GM20431 (cell line): ENCODE data around the gene CTSS.
"Not testable (repeated sequence)": the region's sequence is repeated elsewhere in the genome, so short reads cannot be mapped to it uniquely, and the experiment has no call there.

Source experiments
- in situ Hi-C: fragments of 300-500 bp; cut with MseI, MboI; formaldehyde crosslinking; loops from one replicate; pipeline ENCODE4 v1.15.0; 2020; ENCODE audit warnings: low sequenced_read_pairs; ENCODE audit not compliant: unreplicated experiment

Gene CTSS

DNA sequence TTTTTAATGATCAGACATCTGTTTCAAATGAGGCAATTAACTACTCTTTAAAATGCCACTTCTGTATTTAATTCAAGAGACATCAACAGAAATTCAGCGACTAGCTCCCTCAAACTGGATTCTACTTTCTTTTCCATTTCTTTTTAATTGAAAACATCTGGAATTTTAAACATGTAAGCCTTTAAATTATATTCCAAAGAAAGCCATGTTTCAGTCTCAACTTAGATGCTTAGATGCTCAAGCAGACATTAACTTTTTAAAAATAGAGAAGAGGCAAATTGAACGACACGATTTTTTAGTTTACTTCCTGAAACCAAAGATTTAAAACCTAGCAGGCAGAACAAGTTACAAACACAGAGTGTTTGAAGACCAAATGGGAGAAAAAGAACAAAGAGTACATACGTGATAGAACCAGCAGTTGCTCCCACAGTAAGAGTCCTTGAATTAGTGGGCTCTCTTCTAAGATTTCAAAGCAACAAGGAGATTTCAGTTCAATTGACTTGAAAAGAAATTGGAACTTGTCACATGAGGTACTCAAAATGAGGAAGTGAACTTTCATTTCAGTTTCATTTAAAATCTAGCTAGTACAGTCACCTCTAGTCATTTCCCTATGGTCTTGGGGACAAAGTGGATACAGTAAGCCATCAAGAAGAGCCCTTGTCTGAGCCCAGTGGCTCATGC, at the start of gene CTSS:
Gene CTSS, minus strand, starts transcription at position 483 of the 681 bp plus-strand sequence. CDS start 1,015 bp downstream, outside the sequence.
- in situ Hi-C loops = no loop called here

DNA sequence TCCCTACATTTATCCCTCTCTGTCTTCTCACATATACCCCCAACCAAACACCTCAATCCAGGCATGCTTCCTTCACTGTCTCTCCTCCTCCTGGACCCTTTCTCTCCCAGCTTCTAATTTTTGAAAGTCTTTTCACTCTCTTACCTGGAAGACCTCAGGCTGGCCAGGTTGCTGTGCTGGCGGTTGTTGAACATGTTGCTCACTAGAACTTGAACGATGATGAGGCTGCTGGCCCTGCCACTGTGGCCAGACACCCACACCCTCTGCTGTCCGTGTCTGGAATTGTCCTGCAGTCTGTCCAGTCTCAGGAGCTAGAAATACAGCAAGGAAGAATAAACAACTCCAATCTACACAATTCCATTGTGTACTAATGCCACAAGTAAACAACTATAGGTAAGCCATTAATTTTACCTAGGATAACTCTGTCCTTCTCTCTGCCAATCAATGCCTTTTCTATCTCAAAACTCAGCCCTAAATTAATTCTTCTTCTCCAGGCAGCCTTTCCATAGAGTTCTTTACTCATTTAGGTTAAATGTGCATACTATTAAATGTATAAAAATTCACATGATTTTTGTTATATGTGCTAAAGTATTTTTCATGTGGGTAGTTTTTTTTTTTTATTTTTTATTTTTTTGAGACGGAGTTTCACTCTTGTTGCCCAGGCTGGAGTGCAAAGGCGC, 47.6 kb upstream of the CTSS start:
- in situ Hi-C loops = no loop called here

GRCh38 chr1:150810958-150811659, 45.5 kb upstream of the CTSS start:
- in situ Hi-C loops = no loop called here

GRCh38 chr1:150809651-150810050, 44.1 kb upstream of the CTSS start:
- in situ Hi-C loops = no loop called here

- in situ Hi-C loops = no loop called here
These were observed 43.3 kb upstream of the CTSS start for GRCh38 chr1:150808846-150809245.

- in situ Hi-C loops = no loop called here
These were observed 42.5 kb upstream of the CTSS start, which contains the start of gene CTSK for GRCh38 chr1:150808121-150808520. TSS of gene CTSK (minus strand) at chr1:150808260. CDS start at chr1:150806805, 1,455 bp downstream.

GRCh38 chr1:150807249-150808023, 41.9 kb upstream of the CTSS start:
- in situ Hi-C loops = no loop called here

GRCh38 chr1:150805899-150806298, 40.3 kb upstream of the CTSS start:
- in situ Hi-C loops = no loop called here

DNA sequence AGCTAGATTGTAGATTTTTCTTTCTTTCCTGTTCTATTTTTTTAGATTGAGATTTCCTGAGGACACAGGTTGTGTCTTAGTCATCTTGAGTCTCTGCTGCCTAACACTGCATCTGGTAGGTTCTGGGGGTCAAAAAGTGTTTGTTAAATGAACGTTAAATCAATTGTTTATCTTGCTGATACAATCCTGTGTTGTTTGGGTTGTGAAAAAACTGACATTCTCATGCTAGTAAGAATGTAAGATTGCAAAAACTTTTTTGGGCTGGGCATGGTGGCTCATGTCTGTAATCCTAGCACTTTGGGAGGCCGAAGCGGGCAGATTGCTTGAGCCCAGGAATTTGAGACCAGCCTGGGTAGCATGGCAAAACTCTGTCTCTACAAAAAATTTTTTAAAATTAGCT, 39.1 kb upstream of the CTSS start:
- in situ Hi-C loops = no loop called here

GRCh38 chr1:150799089-150799488, 33.5 kb upstream of the CTSS start:
- in situ Hi-C loops = no loop called here

- in situ Hi-C loops = no loop called here
These were observed 32.9 kb upstream of the CTSS start for GRCh38 chr1:150798525-150798924.

DNA sequence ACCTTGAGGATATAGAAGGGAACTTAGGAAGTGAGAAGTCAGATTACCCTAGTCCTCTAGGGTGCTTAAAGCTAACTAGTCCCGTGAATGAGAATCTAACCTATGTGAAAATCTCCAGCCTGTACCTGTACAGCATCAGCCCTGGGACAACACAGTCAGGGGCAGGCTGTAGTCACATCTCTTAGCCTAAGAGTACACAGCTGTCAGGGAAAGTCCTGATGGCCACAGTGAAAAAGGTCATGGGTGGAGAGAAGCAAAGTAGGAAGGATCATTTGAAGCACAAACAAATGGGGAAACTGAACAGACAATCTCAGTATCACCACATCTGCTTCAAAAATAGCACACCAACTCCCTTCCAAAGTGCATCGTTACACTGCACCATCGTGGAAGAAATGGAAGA, 30.8 kb upstream of the CTSS start:
- in situ Hi-C loops = no loop called here

- in situ Hi-C loops = not testable (repeated sequence)
These were observed 28.2 kb upstream of the CTSS start for GRCh38 chr1:150793778-150794177.

DNA sequence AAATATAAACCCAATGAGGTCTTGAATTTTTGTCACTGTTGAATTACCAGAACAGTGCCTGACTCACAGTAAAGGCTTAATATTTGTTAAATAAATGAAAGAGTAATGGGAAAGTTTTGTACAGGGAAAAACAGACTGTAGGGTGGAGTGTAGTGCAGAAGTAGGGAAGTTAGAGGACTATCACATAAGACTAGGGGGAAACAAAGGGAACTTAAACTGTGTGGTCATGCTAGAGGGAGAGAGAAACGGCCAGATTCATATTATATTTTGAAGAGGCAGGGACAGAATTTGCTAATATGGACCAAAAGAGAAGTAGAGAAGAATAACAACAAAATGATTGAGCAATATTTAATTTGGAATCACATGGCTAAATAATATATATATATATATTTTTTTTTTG, 27.6 kb upstream of the CTSS start:
- in situ Hi-C loops = no loop called here

DNA sequence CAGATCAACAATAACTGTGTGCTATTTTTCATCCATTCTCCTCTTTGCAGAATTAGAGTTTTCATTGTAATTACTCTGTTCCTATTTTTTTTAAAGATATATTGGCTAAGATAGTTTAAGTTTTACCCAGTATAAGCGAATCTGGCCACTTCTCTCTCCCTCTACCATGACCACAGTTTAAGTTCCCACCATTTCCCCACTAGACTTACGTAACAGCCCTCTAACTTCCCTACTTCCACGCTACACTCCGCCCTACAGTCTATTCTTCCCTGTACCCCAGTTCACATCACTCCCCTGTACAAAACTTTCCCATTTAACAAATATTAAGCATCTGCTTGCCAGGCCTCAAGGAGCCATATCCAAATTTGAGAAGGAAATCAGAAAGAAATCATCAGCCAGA, 26.0 kb upstream of the CTSS start:
- in situ Hi-C loops = no loop called here

GRCh38 chr1:150789396-150789795, 23.8 kb upstream of the CTSS start:
- in situ Hi-C loops = no loop called here

- in situ Hi-C loops = no loop called here
These were observed 23.4 kb upstream of the CTSS start for GRCh38 chr1:150788946-150789345.

DNA sequence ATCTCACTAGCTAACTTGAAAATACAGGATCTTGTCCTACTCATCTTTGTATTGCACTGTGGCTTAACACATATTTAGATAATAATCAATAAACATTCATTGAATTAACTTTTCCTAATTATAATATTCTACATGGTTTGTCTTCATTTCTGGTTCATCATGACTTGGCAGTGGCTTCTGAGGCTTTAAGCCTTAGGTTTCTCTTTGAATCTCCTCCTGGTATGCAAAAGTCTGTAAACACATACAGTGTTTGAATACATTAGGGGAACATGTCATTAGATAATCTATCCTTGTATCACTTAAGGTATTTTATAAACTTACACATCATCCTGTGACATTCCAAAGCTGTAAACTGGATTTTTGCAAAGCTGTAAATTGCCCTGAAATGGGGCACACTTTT, 21.9 kb upstream of the CTSS start:
- in situ Hi-C loops = no loop called here

- in situ Hi-C loops = no loop called here
These were observed 14.9 kb upstream of the CTSS start for GRCh38 chr1:150780510-150780909.

DNA sequence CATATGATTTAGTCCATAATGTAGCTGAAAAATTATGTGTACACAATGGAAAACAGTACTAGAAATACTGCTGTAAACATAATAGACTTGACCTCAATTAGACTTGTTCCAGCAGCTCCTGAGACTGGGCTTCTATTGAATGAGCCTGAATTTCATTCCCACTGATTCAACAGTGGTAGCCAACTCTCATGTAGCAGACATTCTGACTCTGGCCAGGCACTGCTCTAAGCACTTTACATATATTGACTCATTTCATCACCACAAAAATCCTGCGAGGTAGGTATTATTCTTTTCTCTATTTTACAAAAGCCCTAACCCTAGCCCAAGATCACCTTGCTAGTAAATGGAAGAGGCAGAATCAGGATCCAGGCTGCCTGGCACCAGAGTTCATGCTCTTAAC, 12.8 kb upstream of the CTSS start:
- in situ Hi-C loops = no loop called here
